ENCODE results near the gene CAMSAP1. TPM values are rescaled to one million over a fixed set of nuclear protein-coding genes. Genes with fewer than 3 reads are reported as not detected.

The CAMSAP1 gene
- total and polyA plus RNA-seq, 5 experiments from 2014 or later, result 0.61 to 32.0 (median 2.4) TPM

DNA sequence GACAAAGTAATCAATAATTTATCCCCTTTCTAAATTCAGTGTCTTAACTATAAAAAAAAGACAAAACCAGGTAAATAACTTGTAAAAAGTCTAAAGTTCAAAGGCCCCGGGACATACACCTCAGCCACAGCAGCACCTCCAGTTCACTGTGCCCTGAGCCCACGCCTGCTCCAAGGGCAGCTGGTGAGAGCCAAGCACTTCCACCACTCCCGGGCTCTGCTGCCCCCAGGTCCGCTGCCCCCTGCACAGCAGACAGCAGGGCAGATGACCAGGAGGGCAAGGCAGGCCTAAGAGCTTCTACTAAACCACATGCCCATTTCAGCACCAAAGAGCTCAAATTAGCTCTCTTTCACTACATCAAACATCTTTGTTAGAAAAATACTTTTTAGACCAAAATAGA, 91.9 kb downstream of the CAMSAP1 start:
- Mint-ChIP-seq H3K4me1 (peaks cover 0 to 9% (median 3%) of the 10 kb centered on the region in 4 donors), H3K27me3 (no peaks in the 10 kb centered on the region), H3K36me3 (peaks cover 0 to 91% (median 32%) of the 10 kb centered on the region in 3 donors), H3K9me3 (no peaks in the 10 kb centered on the region), H3K4me3 (no peak overlapping the region), H3K27ac (peak overlapping the region in 2 of 10 donors; percentile 76 to 80)
- ATAC-seq (no peak), DNase-seq (no peak)
- POLR2A ChIA-PET, result no interaction called here

DNA sequence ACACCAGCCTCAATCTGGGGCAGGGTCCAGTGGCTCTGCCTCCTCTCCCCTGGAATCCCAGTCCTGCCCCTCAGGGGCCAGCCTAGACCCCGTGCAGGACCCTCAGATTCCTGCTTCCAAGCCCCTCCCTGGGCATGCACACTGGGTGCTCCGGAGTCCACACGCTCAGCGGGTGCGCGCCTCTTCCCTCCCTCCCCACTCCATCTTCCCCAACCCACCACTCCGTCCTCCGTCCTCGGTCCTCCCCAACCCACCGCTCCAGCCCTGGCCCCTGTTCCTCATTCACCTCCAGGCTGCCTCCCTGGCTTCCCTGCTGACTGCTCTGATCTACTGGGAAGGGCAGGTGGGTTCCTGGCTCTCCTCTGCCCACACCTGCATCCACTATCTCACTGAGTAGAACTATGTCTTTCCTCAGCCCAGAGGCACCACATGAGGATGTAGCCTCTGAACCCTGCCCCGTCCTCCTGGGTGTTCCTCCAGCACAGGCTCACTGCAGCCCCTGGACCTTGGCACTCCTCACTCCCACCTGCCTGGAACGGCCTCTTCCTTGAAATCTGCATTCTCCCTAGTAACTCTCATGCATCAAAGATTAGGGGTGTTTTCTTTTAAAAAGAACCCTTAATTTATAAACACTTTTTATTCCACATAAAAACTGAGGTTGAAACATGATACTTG, 92.8 kb downstream of the CAMSAP1 start:
- peaks cover 0 to 90% (median 33%) of the 10 kb centered on the region in 3 donors for H3K36me3 Mint-ChIP-seq

DNA sequence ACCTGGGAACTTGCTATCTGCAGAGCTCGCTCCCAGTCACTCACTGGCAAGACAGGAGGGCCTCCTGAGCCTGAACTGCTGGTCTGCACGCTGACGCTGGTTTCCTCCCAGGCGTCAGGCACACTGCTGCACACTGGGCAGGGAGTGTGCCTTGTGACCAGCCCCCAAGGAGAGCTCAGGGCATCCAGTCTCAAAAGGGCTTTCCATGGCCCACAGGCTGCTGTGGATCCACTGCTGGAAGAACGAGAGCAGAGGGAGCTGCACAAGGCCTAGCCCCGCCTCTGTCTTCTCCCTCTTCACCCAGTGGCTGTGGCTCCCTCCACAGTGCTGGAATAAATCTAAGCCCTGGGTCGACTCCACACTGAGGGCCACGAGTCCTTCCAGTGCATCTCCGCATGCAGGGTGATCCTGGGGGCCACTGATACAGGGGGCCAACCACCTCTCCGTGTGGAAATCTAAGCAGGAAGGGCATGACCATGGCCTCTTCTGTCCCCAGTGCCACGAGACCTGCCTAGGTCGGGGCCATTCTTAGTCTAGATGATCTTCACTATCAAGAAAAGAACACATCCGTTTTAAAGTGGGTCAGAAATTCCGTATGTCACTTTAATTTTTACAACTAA, 93.6 kb downstream of the CAMSAP1 start:
- Mint-ChIP-seq H3K4me3 (no peak overlapping the region), H3K36me3 (peaks cover 0 to 89% (median 34%) of the 10 kb centered on the region in 3 donors), H3K27ac (peak overlapping the region in 1 of 10 donors; percentile 28), H3K4me1 (peaks cover 0 to 8% (median 3%) of the 10 kb centered on the region in 4 donors), H3K9me3 (no peaks in the 10 kb centered on the region), H3K27me3 (no peaks in the 10 kb centered on the region)
- no peak for ATAC-seq
- POLR2A ChIA-PET, result no interaction called here
- no peak for DNase-seq

More for the DNA sequence above, 92.8 kb downstream of the CAMSAP1 start:
- Mint-ChIP-seq H3K4me3 (no peak overlapping the region), H3K27me3 (no peaks in the 10 kb centered on the region), H3K9me3 (no peaks in the 10 kb centered on the region), H3K27ac (peak overlapping the region in 2 of 10 donors; percentile 28 to 60), H3K4me1 (peaks cover 0 to 9% (median 3%) of the 10 kb centered on the region in 4 donors)
- POLR2A ChIA-PET, result no interaction called here
- ATAC-seq (no peak), DNase-seq (no peak)

DNA sequence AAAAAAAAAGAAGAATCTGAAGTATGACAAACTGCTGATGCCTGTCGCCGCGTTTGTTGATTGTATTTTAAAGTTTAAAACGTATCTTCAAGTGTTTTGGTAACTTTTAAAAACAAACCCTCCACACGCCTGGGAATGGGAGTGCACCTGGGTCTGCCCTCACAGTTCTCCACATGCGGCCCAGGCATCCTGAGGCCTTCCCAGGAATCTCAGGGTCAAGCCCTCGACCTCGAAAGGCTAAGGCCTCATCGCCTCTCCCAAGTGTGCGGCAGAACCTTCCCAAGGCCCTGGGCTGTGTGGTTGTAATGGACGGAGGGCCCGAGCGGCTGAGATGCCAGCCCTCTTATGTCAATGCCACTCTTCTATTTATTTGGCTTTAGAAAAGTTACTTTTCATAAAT, 94.4 kb downstream of the CAMSAP1 start:
- ATAC-seq (no peak), DNase-seq (no peak)
- Mint-ChIP-seq H3K4me3 (no peak overlapping the region), H3K27me3 (no peaks in the 10 kb centered on the region), H3K4me1 (peaks cover 0 to 8% (median 3%) of the 10 kb centered on the region in 4 donors), H3K27ac (no peak overlapping the region), H3K9me3 (no peaks in the 10 kb centered on the region), H3K36me3 (peaks cover 0 to 82% (median 32%) of the 10 kb centered on the region in 3 donors)
- POLR2A ChIA-PET, result no interaction called here

DNA sequence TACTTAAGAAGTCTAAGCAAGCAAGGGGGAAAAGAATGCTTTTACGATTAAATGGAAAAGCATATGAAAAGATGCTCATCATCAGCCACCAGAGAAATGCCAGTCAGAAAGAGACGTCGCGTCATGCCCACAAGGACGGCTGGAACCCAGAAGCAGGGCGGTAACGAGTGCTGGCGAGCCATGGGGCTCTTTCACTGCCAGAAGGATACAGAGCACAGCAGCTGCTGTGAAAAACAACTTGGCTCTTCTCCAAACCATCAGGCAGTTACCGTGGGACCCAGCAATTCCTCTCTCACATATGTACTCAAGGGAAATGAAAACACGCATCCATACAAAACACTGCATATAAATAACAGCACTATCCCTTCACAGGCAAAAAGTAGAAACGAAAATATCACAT, 95.5 kb downstream of the CAMSAP1 start:
- peaks cover 0 to 73% (median 30%) of the 10 kb centered on the region in 3 donors for H3K36me3 Mint-ChIP-seq
- POLR2A ChIA-PET, result no interaction called here
- no peaks in the 10 kb centered on the region for H3K27me3 Mint-ChIP-seq
- peaks cover 0 to 14% (median 7%) of the 10 kb centered on the region in 4 donors for H3K4me1 Mint-ChIP-seq
- no peak overlapping the region for H3K4me3 Mint-ChIP-seq
- ATAC-seq, result no peak
- H3K27ac Mint-ChIP-seq, result no peak overlapping the region
- H3K9me3 Mint-ChIP-seq, result no peaks in the 10 kb centered on the region
- no peak for DNase-seq

DNA sequence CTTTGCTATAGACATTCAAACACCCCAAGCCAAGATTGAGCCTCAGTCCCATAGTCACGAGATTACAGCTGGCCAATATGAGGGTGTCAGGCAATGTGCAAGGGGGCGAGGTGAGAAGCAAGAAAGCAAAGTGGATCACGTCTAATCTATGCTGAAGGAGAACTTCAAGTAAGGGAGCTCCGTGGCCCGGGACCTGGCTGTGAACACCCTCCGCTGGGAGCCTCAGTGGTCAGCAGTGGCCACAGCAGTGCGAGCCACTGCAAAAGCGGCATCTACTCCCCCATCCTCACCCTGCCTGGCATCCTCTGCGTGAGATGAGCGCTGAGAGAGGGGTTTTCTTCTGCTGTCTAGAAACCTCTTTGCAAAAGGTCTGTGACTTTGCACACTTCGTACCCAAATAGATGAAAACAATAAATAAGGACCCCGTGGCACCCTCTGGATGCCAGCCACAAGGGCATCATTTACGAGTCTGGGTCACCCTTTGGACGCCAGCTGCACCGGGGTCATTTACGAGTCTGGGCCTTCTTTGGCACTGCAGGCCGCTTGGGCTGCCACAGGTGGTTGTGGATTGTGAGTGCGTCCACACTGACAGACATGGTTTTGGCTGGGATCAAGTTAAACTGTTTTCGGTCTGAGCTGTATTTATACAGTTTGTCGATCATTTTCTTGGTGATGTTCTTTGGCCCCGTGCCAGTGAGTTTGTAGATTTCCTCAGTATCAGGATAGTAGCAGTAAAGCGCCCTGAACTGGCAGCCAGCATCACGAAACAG, 96.4 kb downstream of the CAMSAP1 start:
- Mint-ChIP-seq H3K36me3 (peaks cover 0 to 64% (median 26%) of the 10 kb centered on the region in 3 donors), H3K4me1 (peaks cover 3 to 14% (median 5%) of the 10 kb centered on the region in 4 donors), H3K9me3 (no peaks in the 10 kb centered on the region), H3K27ac (no peak overlapping the region), H3K27me3 (no peaks in the 10 kb centered on the region), H3K4me3 (no peak overlapping the region)
- DNase-seq, result no peak
- POLR2A ChIA-PET, result no interaction called here
- ATAC-seq, result no peak

DNA sequence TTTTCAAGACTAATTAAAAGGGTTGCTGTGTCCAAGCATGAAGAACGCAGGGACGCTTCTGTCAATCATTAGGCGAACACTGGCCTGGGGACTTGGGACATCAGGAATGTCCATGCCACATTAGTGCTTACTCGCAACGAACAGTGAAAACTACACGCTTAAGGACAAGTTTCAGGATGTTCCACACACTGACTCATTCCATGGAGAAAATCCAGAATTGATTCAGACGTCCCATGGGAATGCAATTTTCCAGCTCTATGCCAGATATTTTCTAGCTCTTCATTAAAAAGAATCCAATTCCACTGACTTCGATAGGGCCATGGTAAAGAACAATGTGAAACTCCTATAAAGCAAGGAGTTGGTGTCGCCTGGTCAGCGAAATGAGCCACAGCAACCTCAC, 98.2 kb downstream of the CAMSAP1 start:
- Mint-ChIP-seq H3K9me3 (no peaks in the 10 kb centered on the region), H3K4me1 (peaks cover 10 to 23% (median 13%) of the 10 kb centered on the region in 4 donors), H3K4me3 (no peak overlapping the region), H3K36me3 (peaks cover 0 to 46% (median 21%) of the 10 kb centered on the region in 3 donors), H3K27ac (no peak overlapping the region), H3K27me3 (no peaks in the 10 kb centered on the region)
- POLR2A ChIA-PET, result no interaction called here
- ATAC-seq (no peak), DNase-seq (no peak)

DNA sequence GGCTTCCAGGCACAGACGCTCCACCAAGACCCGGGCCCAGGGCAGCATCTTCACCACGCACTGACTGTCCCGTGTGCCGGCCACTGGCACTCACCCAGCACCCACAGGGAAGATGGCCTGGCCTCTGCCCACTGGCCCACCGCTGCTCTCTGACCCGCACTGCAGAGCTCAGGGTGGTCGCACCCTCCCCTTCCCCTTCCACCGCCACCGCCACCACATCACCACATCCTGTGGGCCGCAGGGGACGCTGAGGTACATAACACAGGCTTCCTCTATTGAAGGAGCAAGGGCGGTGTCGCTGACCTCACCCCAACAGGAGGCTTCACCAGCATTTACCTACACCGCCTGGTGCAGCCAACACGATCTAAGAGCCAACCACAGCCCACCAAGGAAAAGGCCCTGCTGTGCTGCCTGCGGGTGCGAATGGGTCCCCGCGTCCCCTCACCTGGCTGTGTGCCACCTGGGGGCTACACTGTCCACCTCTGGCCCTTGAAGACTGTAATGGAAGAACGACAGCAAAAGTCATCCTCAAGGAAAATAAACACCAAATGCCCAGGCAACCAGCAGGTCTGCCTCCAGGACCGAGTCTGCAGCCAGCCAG, 101.8 kb downstream of the CAMSAP1 start:
- H3K27ac Mint-ChIP-seq, result peak overlapping the region in 4 of 10 donors; percentile 8 to 78 (median 45)
- H3K4me3 Mint-ChIP-seq, result peak overlapping the region in 1 of 10 donors; percentile 4
- H3K9me3 Mint-ChIP-seq, result no peaks in the 10 kb centered on the region
- POLR2A ChIA-PET, result no interaction called here
- peaks cover 0 to 15% (median 5%) of the 10 kb centered on the region in 3 donors for H3K36me3 Mint-ChIP-seq
- DNase-seq, result no peak
- no peak for ATAC-seq
- no peaks in the 10 kb centered on the region for H3K27me3 Mint-ChIP-seq
- peaks cover 10 to 23% (median 13%) of the 10 kb centered on the region in 4 donors for H3K4me1 Mint-ChIP-seq

DNA sequence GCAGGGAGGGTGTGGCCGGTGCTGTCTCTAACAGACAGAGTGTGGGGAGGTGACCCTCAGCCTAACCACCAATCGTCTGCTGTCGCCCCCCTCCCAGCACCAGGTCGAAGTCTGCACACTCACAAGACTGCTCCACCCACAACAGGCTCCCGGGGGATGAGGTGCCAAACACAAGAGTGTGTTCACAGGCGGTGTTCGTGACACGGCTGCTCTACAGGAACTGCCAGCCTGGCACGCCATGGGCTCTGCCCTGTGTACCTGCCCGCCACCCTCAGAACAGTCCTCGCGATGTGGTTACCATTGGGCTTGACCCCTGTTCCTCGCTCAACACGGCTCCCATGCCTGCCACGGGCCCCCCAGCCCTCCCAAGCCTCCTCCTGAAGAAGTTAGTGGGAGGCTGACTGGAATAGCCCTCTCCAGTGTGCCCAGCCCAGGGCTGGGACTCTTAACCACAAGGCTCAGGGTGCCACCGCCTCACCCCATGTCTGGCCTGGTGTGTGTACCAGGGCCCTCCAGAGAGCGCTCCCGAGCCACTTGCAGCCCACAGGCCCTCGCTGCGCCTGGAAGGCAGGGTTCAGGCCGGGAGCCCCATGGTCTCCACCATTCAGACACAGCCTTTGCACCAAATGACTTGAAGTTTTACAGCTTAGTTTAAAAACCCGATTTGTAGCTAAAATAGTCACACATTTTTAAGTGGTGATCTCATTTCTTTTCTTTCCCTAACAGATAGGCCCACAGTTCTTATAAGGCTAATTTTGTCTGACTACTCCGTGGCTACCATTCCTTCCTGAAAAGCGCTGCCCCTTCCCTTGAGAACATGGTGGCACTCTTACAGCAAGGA, 102.5 kb downstream of the CAMSAP1 start:
- no peaks in the 10 kb centered on the region for H3K27me3 Mint-ChIP-seq
- H3K27ac Mint-ChIP-seq, result peak overlapping the region in 2 of 10 donors; percentile 6 to 78
- H3K4me1 Mint-ChIP-seq, result peaks cover 10 to 23% (median 13%) of the 10 kb centered on the region in 4 donors
- peaks cover 0 to 7% (median 5%) of the 10 kb centered on the region in 3 donors for H3K36me3 Mint-ChIP-seq
- H3K9me3 Mint-ChIP-seq, result no peaks in the 10 kb centered on the region
- H3K4me3 Mint-ChIP-seq, result no peak overlapping the region
- DNase-seq, result peak in 1 of 10 donors; percentile 27
- ATAC-seq, result no peak
- POLR2A ChIA-PET, result no interaction called here

DNA sequence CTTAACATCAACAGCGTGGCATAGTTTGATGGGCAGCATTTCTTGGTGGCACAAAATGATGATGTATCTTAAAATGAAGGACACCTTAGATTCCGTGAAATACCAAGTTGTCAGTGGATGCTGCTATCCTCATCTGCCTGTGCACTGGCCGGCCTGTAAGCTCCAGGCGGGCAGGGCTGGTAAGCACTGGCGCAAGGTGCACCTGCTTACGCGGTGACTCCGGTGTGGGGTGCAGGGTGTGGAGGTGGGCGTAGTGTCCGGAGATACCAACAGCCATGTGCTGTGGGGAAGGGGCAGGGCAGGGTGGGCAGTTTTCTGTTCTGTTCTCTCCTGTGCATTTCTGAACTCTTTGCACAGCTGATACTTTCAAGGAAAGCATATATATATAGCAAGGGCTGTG, 103.9 kb downstream of the CAMSAP1 start:
- peaks cover 10 to 23% (median 13%) of the 10 kb centered on the region in 4 donors for H3K4me1 Mint-ChIP-seq
- no peaks in the 10 kb centered on the region for H3K27me3 Mint-ChIP-seq
- no peaks in the 10 kb centered on the region for H3K9me3 Mint-ChIP-seq
- H3K27ac Mint-ChIP-seq, result no peak overlapping the region
- no peak for ATAC-seq
- no peak overlapping the region for H3K4me3 Mint-ChIP-seq
- no peaks in the 10 kb centered on the region for H3K36me3 Mint-ChIP-seq
- DNase-seq, result peak in 1 of 10 donors; percentile 32
- POLR2A ChIA-PET, result no interaction called here

DNA sequence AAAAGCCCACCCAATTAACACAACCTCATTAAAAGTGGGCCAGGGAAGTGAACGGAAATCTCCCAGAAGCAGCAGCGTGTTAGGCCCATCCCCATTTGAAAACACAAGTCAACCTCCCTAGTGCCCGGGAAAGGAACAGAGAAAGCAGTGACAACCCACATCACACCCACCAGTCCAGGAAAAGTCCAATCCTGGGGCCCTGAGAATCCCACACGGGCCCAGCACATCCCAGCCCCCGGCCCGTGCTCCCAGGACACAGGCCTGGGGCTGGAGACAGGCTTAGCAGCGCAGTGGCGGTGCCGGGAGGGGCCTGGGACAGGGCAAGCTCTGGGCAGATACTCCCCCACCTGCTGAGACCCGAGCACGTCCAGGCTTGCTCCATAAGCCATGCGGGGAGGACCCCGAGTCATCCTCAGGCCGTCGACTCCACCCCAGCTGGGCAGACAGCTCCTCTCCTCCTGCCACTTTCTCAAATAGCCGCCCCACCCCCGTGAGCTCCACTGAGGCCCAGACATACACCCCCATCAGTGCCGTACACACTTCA, 104.4 kb downstream of the CAMSAP1 start:
- no peaks in the 10 kb centered on the region for H3K36me3 Mint-ChIP-seq
- H3K4me3 Mint-ChIP-seq, result no peak overlapping the region
- ATAC-seq, result no peak
- no peak overlapping the region for H3K27ac Mint-ChIP-seq
- POLR2A ChIA-PET, result no interaction called here
- H3K9me3 Mint-ChIP-seq, result no peaks in the 10 kb centered on the region
- H3K4me1 Mint-ChIP-seq, result peaks cover 10 to 22% (median 13%) of the 10 kb centered on the region in 4 donors
- no peak for DNase-seq
- peaks cover 0 to 3% (median 0%) of the 10 kb centered on the region in 5 donors for H3K27me3 Mint-ChIP-seq

DNA sequence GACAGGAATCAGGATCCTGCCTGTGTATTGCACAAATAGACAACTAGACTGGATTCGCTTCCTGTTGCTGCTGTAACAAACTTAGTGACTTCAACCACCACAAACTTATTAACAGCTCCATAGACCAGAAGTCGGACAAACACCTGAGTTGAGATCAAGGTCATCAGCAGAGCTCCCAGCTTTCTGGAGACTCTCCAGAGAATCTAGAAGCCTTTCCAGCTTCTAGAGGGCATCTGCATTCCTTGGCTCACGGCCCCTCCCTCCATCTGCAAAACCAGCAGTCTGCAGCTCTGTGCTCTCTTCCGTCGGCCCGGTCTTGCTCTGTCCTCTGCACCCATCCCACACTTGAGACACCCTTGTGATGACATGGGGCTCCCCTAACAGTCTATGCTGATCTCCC, 106.3 kb downstream of the CAMSAP1 start:
- DNase-seq (peak in 1 of 10 donors; percentile 13), ATAC-seq (no peak)
- Mint-ChIP-seq H3K27ac (peak overlapping the region in 1 of 10 donors; percentile 55), H3K4me3 (no peak overlapping the region), H3K9me3 (no peaks in the 10 kb centered on the region), H3K27me3 (peaks cover 0 to 11% (median 0%) of the 10 kb centered on the region in 5 donors), H3K4me1 (peaks cover 9 to 16% (median 12%) of the 10 kb centered on the region in 4 donors), H3K36me3 (no peaks in the 10 kb centered on the region)
- POLR2A ChIA-PET, result no interaction called here

All from naive thymus-derived CD8-positive, alpha-beta T cell (primary cell).